ENCODE measurements around the gene PCSK1N. TPM values are rescaled to one million over a fixed set of nuclear protein-coding genes. Genes with fewer than 3 reads are reported as not detected.

The PCSK1N gene
- total and polyA plus RNA-seq, 9 of the 15 experiments (the other 6 are each of a cell fraction or from before 2014, with no cell fraction given), result 0.07 to 0.55 (median 0.54) TPM; not detected in 6

- TF ChIP-seq ZBTB9 (CRISPR knock-in tag; IDR thresholded peaks at IDR 0.05) (peak; percentile 55; the same call in 1 of the 2 replicates), ZBTB7A (IDR thresholded peaks at IDR 0.05; ENCODE audit: borderline replicate concordance, control insufficient read depth, low read depth, low read length) (peak; percentile 65; the same call in 1 of the 2 replicates), DPF2 (IDR thresholded peaks at IDR 0.05) (peak; percentile 75), POLR2A (conservative IDR thresholded peaks at IDR 0.05) (peak; percentile 95), SMAD2 (IDR thresholded peaks at IDR 0.05; ENCODE audit: low read depth, low read length) (no peak), YY1 (IDR thresholded peaks at IDR 0.05; ENCODE audit: borderline replicate concordance in 1 of 3, control insufficient read depth in 1 of 3, extremely low read depth in 1 of 3, insufficient read depth in 3 of 3, insufficient read length in 1 of 3, insufficient replicate concordance in 2 of 3, low read depth in 1 of 3, low read length in 2 of 3) (peak in 1 of 3 experiments; percentile 66), ELF4 (CRISPR knock-in tag; IDR thresholded peaks at IDR 0.05) (peak; percentile 95), POLR2AphosphoS5 (IDR thresholded peaks at IDR 0.05; ENCODE audit: control insufficient read depth, insufficient read depth, low read depth, low read length) (peak; percentile 37; the same call in 1 of the 2 replicates), HLTF (IDR thresholded peaks at IDR 0.05) (0 out of 2 replicates have a peak, but pooled peaks have one; percentile 83), ZNF780A (CRISPR knock-in tag; IDR thresholded peaks at IDR 0.05) (no peak), TAF1 (IDR thresholded peaks at IDR 0.05; ENCODE audit: control insufficient read depth, extremely low read depth, insufficient read depth, low read length, severe bottlenecking) (peak; percentile 25), PRDM10 (IDR thresholded peaks at IDR 0.05; ENCODE audit: partially characterized antibody) (peak; percentile 23)
Observed at GRCh38 chrX:48802089-48802904, 33.1 kb downstream of the PCSK1N start (continued).

Data from K562 (cell line).